Hair follicle dermal papilla cell (primary cell): ENCODE data around the gene S100A2. TPM values are rescaled to one million over a fixed set of nuclear protein-coding genes. Genes with fewer than 3 reads are reported as not detected.

Experiments used
- total RNA-seq: library from RNA; depleted of rRNA; stranded (reverse); fragments of >200 nt; gene quantifications from 2 replicates; pipeline ENCODE4 v1.2.3, GENCODE V29; 2012

Gene S100A2
- total RNA-seq: 3.4 and 6.8 TPM in 2 replicates

DNA sequence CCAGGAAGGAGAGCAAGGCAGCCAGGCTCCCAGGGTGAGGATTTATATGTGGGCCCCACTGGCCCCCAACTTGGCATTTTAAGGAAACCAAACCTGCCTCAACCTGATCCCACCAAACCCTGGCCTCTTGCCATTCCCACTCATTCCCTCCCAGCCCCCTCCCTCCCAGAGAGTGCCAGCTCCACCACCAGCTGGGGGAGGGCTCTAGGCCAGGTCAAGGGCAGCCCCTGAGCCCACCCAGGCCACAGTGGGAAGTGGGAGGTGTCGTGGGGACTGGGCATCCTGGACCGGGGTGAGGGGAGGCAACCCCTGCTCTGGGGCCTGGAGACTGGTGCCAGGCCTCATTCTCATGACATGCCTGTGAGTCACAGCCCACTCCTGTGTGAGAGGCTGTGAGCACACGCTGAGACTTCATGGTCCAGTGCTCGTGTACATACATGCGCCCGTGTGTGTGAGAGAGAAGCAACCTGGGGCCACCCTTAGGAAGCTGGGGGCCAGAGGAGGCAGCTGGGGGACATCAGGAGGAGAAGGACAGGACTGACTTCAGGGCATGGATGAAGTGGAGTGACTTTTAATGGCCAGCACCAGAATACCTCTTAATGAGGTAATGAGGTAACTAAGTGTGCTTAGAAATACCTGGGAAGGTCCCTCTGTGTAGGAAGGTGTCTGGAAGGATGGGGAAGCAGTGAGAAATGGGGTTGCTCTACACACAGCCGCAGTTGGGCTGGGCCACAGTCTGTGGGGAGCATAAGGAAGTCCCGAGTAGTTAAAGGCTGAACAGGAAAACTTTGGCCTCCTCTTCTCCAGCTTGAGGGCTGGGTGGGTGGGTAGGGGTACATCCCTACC is at the start of gene S100A2:
TSS of gene S100A2 (minus strand) at position 316 of the 846 bp plus-strand sequence. CDS start 1,967 bp downstream, outside the sequence.

GRCh38 chr1:153612755-153613331 is 47.2 kb upstream of the S100A2 start, which contains the start of gene S100A16:
Gene S100A16 (minus strand): TSS chr1:153613137. CDS start chr1:153608151, 4,986 bp downstream.

GRCh38 chr1:153548722-153549688 is 16.6 kb downstream of the S100A2 start, which contains the start of gene S100A3:
Gene S100A3 (minus strand): TSS chr1:153549258. CDS start chr1:153548485, 773 bp downstream.

GRCh38 chr1:153545067-153546055 is 20.3 kb downstream of the S100A2 start, which contains the start of gene S100A4:
Gene S100A4 (minus strand): TSS chr1:153545806. CDS start chr1:153544794, 1,012 bp downstream.

GRCh38 chr1:153540394-153541361 is 25.0 kb downstream of the S100A2 start, which contains the start of gene S100A5:
Gene S100A5 (minus strand): TSS chr1:153540934. CDS start chr1:153540191, 743 bp downstream.

GRCh38 chr1:153535242-153536011 is 30.2 kb downstream of the S100A2 start, which contains the start of gene S100A6:
Gene S100A6 (minus strand): TSS chr1:153535991. CDS start chr1:153535339, 652 bp downstream.

Other genes with a start within 250 kb of the S100A2 start
- not detected in 2 replicates for gene PGLYRP4, start 217.0 kb downstream of the S100A2 start, total RNA-seq
- 0.49 TPM in 1 of 2 replicates, not detected in the other for gene S100A9, start 208.0 kb downstream of the S100A2 start, total RNA-seq
- not detected in 2 replicates for gene S100A12, start 190.2 kb downstream of the S100A2 start, total RNA-seq
- not detected in 2 replicates for gene S100A8, start 174.8 kb downstream of the S100A2 start, total RNA-seq
- not detected in 2 replicates for gene S100A7A, start 149.3 kb downstream of the S100A2 start, total RNA-seq
- not detected in 2 replicates for gene S100A7, start 105.2 kb downstream of the S100A2 start, total RNA-seq
- 1,038 and 1,069 TPM in 2 replicates for gene S100A6, start 29.9 kb downstream of the S100A2 start, total RNA-seq
- gene S100A5, start 24.9 kb downstream of the S100A2 start, total RNA-seq: not detected in 2 replicates
- 874 and 1,480 TPM in 2 replicates for gene S100A4, start 20.0 kb downstream of the S100A2 start, total RNA-seq
- 6.3 and 6.6 TPM in 2 replicates for gene S100A3, start 16.6 kb downstream of the S100A2 start, total RNA-seq
- 157 and 225 TPM in 2 replicates for gene S100A16, start 47.3 kb upstream of the S100A2 start, total RNA-seq
- gene S100A14, start 50.5 kb upstream of the S100A2 start, total RNA-seq: 0.36 and 0.65 TPM in 2 replicates
- 71.1 and 103 TPM in 2 replicates for gene S100A13, start 61.7 kb upstream of the S100A2 start, total RNA-seq
- not detected in 2 replicates for gene S100A1, start 62.6 kb upstream of the S100A2 start, total RNA-seq
- 44.3 and 53.1 TPM in 2 replicates for gene CHTOP, start 68.2 kb upstream of the S100A2 start, total RNA-seq
- 45.8 and 56.8 TPM in 2 replicates for gene SNAPIN, start 92.9 kb upstream of the S100A2 start, total RNA-seq
- 116 and 124 TPM in 2 replicates for gene ILF2, start 105.1 kb upstream of the S100A2 start, total RNA-seq
- under 0.01 TPM in 1 of 2 replicates, not detected in the other for gene NPR1, start 112.8 kb upstream of the S100A2 start, total RNA-seq
- gene INTS3, start 162.2 kb upstream of the S100A2 start, total RNA-seq: 44.7 and 53.4 TPM in 2 replicates
- gene SLC27A3, start 209.6 kb upstream of the S100A2 start, total RNA-seq: 9.5 and 14.3 TPM in 2 replicates